HG03378 (cell line): ENCODE data around the gene MMP23B.
"Not testable (repeated sequence)": the region's sequence is repeated elsewhere in the genome, so short reads cannot be mapped to it uniquely, and the experiment has no call there.

Source experiments
- ATAC-seq: cut with Tn5 transposase; IDR thresholded peaks from one replicate; pipeline ENCODE4 v1.9.1; 2021; ENCODE audit warnings: mild to moderate bottlenecking, moderate library complexity; ENCODE audit not compliant: unreplicated experiment

The MMP23B gene

DNA sequence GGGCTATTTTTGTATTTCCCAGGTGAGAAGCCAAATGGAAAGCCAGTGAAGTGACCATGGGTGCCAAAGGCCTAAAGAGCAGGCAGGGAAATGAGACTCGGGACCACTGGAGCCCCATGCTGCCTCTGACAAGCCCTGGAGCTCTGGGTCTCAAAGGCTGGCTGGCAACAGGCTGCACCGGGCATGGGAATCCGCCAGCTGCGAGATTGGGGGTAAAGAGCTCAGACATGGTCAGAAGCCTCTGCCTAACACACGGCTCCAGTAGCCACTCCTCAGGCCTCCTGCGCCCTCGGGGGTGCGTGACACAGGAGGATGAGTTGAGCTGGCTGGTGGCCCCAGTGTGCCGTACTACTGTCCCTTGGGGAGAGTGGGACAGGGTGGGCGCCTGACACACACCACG lies 32.3 kb downstream of the MMP23B start:
- ATAC-seq = not testable (repeated sequence)

DNA sequence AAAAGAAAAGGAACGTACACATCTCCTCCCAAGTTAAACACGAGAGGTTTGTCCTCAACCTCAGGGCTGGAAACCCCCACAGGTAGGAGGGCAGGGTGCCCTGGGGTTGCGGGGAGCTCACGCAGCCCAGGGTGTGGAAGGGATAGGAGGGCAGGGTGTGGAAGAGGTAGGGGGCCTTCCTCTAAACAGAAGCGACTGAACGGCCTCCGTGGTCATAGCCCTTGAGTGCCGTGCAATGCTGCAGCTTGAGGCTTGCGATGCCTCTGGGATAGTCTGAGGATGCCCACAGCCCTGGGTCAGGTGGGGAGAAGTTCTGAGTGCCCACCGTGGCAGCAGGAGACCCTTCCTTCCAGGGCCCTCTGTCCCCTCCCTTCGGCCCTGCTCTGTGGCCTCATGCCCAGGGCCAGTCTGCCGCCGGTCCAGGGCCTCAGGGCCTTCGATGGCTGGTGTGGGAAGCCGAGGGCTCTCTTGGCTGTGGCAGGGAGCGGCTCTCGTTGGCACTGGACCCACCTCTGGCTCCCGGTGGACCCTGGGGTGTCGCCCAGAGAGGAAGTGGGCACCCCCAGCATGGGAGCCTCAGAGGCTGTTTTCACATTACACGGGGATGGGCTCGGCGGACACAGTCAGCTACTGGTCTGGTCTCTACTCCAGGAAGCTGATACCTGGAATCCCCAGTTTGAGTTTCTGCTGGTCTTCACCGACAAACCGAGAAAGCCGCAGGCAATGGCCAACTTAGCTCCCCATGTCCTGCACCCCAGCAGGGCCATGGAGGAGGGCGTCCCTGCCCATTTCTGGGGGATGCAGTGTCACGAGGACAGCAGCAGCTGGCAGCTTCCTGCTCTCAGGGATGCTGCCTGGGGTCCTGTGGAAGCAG lies 33.2 kb downstream of the MMP23B start:
- ATAC-seq = no peak

DNA sequence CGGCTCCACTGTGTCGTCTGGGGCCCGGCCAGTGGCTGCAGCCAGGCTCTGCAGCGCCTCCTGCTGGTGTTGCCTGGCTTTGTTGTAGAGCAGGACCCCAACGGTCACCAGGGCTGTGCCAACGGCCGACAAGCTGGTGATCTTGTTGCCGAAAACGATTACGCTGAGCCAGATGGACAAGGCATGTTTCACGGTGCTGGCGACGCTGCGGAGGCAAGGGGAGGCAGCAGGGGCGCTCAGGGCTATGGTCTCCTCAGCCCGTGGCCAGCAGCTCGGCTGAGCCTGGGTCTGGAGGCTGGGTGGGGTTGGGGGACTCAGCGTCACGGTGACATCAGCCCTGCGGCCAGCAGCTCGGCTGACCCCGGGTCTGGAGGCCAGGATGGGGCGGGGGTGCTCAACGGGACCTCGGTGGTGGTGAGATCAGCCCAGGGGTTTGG lies 33.9 kb downstream of the MMP23B start:
- ATAC-seq = no peak

DNA sequence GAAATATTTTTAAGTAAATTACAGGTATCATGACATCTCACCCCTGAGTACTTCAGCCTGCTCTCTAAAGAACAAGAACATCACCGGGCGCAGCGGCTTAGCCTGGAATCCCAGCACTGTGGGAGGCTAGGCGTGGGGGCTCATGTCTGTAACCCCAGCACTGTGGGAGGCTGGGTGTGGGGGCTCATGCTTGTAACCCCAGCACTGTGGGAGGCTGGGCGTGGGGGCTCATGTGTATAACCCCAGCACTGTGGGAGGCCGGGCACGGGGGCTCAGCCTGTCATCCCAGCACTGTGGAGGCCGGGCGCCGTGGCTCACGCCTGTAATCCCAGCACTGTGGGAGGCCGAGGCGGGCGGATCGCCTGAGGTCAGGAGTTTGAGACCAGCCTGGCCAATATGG lies 34.6 kb downstream of the MMP23B start:
- no peak for ATAC-seq

DNA sequence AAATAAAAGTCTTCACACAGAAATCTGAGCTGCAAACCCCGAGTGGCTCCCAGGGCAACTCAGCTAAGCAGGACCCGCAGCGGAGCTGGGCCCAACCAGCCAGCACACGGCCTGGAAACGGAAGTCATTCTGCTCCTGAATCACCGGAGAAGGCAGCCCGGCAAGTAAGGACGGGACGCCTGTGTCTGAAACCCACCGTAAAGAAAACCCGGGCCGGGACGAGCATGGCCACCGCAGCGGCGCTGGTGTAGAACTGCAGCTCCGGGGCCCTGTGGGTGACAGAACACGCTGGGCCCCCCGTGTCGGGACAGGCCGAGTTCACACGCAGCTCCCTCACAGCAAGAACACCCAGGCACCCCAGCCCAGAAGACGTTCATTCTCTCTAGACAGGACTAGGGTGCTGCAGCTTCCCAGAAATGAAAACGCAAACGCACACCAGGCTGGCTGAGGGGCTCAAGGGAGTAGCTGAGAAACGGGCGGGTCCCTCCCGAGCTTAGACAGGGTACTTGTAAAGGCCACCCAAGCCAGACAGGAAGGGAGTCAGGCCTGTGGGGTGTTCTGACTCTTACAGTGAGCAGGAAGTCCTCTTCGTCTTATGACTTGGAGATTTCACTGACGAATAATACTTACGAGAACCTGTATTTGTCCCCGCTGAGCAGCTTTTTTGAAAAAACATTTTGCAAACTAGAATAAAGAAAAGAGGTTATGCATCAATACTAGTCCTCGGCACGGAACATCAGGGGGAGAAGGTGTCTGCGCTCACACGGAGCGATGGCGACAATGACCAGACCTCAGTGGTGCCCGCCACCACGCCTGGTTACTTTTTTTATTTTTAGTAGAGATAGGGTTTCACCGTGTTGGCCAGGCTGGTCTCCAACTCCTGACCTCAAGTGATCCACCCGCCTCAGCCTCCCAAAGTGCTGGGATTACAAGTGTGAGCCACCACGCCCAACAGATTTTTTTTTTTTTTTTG lies 37.8 kb downstream of the MMP23B start:
- ATAC-seq = no peak

DNA sequence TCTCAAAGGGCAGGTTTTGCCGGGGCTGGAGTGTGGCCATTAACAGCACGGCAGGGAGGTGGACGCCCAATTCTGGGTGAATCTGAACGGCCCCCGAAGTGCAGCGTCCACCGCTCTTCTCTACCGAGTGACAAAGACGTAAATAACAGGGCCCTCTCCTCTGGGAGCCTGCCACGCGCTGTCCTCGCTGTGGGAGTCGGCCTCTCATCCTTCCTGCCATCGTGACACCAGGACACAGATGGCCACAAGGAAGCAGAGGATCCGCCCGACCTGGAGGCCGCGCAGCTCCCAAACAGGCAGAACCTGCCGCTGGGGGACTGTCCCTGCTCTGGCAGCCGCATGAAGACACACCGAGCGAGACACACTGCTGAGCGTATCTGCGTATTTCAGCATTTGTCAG lies 38.9 kb downstream of the MMP23B start:
- no peak for ATAC-seq

DNA sequence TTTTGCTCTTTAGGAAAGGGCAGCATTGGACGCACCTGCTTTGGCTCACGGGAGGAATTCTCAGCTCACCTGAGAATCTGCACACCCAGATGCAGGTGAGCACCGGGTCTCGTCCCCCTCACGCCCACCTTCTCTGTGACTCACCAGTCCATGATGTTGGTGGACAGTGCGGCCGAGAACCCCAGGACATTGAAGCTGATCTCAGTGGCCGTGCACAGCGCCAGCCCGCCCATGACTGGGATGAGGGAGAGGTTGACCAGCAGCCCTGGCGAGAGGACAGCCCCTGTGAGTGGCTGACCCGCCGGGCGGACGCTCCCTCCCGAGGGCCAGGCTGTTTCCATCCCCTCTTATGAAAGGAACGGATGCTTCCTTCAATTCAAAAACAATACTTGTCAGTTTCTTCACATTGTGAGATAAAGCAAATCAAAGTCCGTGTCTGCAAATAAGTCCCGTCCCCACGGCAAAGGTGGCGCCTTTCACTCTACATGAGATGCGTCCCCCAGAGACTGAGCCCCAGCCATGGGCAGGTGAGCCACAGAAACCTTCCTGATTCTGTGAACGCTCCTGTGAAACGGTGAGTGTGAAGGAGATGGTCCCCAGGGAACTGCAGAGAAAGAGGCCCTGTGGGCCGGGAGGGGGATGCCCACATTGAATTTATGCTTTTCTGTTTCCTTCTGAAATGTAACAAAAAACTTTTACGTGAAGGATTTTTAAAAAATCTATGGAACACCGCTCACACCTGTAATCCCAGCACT lies 39.6 kb downstream of the MMP23B start:
- no peak for ATAC-seq

DNA sequence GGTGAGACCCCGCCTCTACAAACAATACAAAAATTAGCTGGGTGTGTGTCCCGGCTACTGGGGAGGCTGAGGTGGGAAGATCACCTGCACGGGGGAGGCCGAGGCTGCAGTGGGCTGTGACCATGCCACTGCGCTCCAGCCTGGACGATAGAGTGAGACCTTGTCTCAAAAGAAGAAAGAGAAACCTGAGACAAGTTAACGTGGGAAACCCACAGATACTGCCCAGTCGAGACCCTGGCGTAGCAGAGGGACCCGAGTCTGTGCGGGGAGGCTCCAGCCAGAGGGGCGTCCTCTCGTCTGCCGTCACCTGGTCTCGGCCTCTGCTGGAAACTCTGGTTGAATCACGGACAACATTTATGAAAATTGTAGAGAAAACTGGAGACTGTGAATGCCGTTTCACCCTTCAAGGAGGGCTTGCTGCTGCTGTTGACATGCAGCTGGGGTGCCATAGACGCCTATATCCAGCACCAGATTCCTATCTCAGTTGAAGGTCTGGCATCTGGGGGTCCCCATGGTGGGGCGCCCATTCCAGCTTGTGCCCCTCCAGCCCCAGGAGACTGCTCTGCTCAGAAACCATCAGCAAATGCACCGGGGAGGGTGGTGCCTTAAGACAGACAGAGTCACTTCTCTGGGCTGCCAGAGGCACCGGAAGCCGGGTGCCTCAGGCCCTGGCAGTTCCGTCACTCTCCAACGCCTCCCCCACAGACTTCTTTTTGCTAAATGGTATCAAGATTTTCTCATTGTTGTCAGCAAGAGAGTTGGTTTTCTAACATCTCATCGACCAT lies 40.4 kb downstream of the MMP23B start:
- ATAC-seq = no peak

DNA sequence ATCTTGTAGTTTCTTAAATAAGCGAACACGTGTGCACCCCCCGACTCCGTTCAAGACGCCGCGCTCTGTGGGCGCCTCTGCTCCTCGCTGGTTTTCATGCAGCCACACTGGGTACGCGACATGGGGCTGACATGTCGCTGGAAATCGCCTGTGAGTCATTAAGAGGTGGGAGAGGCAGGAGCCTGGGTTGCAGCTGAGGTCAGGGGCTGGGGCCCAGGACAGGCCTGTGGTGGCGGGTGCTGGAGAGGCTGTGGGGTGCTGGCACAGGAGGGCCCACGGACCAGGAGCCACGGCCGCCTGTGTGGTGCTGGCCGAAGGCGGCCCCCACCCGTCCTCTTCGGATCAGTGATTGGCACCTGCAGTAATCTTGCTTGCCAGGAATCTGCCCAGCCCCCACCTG lies 42.8 kb downstream of the MMP23B start:
- ATAC-seq = not testable (repeated sequence)

DNA sequence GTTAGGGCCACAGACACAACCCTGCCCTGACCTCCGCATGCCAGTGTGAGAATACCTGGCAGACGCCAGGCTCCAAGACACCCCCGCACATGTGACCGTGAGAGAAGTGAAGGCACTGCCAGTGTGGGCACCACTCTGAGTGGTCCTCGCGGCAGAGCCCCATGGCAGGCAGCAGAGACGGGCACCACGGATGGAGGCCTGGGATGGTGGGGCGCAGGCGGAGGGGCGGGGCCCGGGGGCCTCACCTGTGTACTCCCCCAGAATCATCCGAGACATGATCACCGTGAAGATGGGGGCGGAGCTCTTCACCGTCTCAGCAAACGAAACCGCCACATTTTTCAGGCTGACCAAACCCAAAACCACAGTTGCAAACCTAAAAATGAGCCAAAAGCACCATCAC lies 43.2 kb downstream of the MMP23B start:
- not testable (repeated sequence) for ATAC-seq

DNA sequence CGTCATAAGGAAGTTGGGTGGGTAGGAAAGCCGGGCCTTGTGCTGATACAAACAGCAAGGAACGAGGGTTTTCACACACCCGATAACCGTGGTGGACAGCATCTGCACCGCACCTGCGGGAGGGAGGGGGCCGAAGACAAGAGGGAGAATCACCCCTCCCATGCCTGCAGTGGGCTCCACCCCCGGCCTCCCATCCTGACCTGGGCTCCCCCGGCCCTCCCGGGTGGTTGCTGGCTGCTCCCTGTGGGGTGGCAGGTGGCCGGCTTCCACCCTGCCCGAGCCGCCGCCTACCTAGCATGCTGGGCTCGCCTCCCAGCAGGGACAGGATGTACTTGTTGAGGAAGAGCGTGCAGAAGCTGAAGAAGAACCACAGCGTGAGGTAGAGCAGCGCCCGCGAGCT lies 44.1 kb downstream of the MMP23B start:
- ATAC-seq = not testable (repeated sequence)

DNA sequence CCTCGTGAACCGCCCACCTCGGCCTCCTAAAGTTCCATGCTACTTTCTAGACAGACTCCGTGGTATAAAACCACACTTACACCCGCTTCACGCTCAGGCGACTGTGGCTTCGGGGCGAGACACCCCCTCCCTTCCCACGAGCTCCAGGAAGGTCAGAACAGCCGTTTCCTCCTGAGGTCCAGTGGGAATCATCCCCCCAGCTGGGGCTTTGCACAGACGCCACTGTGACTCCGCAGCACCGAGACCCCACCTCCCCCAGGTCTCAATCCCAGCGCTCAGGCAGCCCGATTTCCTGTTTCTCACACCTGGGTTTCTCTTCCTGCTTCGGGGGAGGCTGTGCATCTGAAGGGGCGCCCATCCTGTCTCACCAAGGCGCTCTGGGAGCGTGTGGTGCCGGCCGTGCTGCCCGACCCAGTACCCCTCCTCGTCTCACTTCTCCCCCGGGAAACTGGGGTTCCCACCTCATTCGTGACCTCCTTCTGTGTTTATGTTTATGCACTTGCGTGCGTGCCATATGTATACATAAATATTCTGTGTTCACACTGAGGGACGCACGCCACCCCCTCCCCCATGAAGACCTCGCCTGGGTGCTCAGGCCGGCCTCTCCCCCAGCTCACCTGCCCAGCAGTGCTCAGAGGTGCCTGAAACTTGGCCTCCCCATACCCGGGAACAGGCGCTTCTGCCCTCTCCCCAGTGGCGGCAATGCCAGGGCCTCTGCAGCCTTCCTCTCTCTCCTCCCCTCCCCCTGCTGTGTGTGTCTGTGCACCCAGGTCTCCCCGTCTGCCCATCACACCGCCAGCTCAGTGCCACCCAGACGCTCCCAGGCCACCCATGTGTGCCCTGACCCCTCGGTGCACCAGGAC lies 46.0 kb downstream of the MMP23B start:
- ATAC-seq = no peak

DNA sequence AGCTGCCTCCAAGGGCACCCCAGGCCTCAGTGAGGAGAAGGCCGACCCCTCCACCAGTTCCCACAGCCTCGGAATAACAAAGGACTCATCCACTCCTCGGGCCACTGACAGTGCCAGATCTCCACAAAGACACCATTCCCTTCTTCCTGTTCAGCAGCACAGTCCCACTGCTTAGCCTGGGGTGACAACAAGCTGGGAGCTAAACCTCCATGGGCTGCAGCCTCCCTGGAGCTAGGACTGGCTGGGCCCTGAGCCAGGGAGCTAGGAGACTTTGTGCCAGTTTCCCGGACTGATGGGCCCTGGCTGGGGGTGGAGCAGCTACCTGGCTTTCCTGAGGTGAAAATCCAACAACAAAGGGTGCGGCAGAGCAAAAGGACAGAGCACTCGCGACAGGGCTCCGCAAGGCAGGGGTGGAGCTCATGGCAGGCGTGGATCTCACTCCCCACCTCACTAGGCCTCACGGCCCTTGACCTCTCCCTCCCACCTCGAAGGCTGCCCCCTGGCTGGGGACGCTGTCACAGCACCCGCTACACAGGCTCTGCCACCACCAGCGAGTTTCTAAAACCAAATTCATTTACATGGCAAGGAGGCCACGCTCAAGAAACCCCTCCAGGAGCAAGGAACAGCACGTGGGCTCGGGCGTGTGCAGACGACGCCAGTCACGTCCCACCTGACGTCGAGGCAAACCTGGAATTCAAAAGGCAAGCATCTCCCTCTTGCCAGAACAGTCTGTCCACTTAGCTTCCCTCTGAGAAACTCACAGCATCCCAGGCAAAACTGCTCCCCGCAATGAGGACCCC lies 46.8 kb downstream of the MMP23B start:
- no peak for ATAC-seq

DNA sequence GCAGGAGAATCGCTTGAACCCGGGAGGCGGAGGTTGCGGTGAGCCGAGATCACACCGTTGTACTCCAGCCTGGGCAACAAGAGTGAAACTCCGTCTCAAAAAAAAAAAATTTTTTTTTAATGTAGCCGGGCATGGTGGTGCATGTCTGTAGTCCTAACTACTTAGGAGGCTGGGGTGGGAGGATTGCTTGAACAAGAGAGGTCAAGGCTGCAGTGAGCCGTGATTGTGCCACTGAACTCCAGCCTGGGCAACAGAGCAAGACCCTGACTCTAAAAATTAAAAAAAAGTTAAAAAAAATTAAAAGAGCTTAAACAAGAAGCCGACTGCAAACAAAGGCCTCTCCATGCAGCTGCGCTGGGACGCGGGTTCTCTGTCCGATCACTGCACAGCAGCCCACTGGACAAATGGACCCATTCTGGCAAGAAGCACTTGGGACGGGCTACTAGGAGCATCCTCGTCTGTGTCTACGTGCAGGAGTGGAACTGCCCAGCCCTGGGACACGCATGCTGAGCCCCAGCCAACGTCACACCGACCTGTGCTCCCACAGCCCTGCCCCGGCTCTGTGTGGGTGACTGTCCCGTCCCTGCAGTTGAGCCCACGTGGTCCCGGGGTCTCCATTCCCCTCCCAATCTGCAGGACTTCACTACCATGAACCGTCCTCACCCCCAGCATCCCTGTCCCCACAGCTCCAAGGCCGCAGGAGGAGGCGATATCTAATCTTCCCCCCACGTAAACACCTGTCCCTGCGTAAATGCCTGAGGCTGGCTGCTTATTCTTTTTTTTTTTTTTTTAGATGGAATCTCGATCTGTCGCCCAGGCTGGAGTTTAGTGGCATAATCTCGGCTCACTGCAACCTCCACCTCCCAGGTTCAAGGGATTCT lies 48.3 kb downstream of the MMP23B start:
- ATAC-seq = no peak

DNA sequence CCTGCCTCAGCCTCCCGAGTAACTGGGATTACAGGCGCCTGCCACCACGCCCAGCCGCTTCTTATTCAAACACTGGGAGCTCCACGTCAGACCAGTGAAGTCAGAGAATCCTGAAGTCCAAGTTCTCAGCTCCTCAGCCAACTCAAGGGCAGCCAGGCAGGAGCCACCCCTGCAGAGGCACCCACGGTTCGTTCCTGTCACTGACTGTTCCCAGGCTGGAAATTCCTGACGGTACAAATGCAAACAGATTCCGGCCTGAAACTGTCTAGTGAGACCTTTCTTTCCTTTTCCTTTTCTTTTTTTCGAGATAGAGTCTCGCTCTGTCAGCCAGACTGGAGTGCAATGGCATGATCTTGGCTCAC lies 48.9 kb downstream of the MMP23B start:
- ATAC-seq = no peak

DNA sequence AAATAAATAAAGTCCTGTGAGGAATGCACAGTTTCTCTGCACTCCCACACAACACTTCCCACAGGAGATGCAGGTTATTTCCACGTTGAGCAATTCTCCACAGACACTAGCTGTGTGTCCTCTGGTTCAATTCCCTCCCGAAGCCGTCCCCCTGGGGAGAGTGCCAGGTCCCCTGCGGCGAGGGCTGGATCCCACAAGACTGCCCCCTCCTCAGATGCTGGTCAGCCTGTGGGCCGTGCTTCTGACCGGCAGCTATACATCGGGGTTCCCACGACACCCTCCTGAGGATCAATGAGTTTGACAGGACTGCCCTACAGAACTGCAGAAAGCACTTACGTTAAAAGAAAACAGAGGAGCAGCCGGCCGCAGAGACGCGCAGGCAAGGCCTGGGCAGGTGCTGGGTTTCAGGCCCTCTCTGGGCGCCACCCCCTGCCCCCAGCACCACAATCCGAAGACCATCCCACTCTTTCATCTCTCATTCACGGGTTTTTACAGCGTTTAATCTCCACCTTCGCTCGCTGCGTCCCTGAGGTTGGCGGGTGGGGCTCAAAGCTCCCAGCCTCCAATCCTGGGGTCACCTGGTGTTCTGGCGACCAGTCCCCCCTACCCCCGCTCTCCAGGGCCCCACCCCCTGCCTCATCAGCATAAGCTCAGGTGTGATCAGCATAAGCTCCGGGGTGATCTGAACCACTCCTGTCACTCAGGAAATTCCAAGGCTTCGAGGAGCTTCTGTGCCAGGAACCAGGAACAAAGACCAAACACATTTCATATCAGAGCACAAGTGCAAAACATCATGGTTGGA lies 51.3 kb downstream of the MMP23B start:
- no peak for ATAC-seq
